ENCODE data around the gene GXYLT2.

- no peak for TF ChIP-seq POLR2AphosphoS5 (IDR thresholded peaks at IDR 0.05)
- TF ChIP-seq CTCF (IDR thresholded peaks at IDR 0.05), result no peak
These were observed 882 bp downstream of the GXYLT2 start for GRCh38 chr3:72888546-72889309.

Measured in sigmoid colon (tissue), 4 donors.